GM12875 (cell line): ENCODE measurements around the gene VASP.

Source experiments
- H3K4me3 ChIP-seq: one replicate; pipeline ENCODE4 v1.5.1; 2011; ENCODE audit warnings: low read depth, low read length, control low read depth
- CTCF ChIP-seq: IDR thresholded peaks from 2 replicates; pipeline ENCODE4 v1.5.1; 2011; ENCODE audit warnings: low read depth, mild to moderate bottlenecking, control low read depth, inconsistent platforms, low read length, moderate library complexity, borderline replicate concordance; ENCODE audit not compliant: insufficient read depth

VASP gene

GRCh38 chr19:45498411-45499195 is 8.7 kb upstream of the VASP start, which contains the start of gene PPM1N:
Gene PPM1N, plus strand, starts transcription at chr19:45498443. Its CDS starts 30 bp downstream, at chr19:45498473.
- peak within 1 kb of the TSS; percentile 36 for H3K4me3 ChIP-seq
- TF ChIP-seq CTCF: peak; percentile 62

GRCh38 chr19:45499196-45500180 is 7.8 kb upstream of the VASP start:
- TF ChIP-seq CTCF: no peak
- H3K4me3 ChIP-seq: peak overlapping the region; percentile 31

- H3K4me3 ChIP-seq: no peak overlapping the region
- TF ChIP-seq CTCF: no peak
These were observed 6.2 kb upstream of the VASP start for GRCh38 chr19:45500918-45501729.

- no peak for TF ChIP-seq CTCF
These were observed 5.6 kb upstream of the VASP start for GRCh38 chr19:45501730-45502014.

GRCh38 chr19:45502111-45502510 is 5.2 kb upstream of the VASP start:
- no peak for TF ChIP-seq CTCF
- H3K4me3 ChIP-seq: no peak overlapping the region

More at GRCh38 chr19:45501730-45502014, 5.6 kb upstream of the VASP start:
- H3K4me3 ChIP-seq: no peak overlapping the region

GRCh38 chr19:45503909-45504308 is 3.4 kb upstream of the VASP start:
- H3K4me3 ChIP-seq: no peak overlapping the region
- no peak for TF ChIP-seq CTCF
